Measurements from ENCODE around the gene AREL1. TPM values are rescaled to one million over a fixed set of nuclear protein-coding genes. Genes with fewer than 3 reads are reported as not detected.

Gene AREL1
- total RNA-seq, 1 experiment from 2014 or later: 34.2 TPM

GRCh38 chr14:74612350-74613021 is 100.4 kb downstream of the AREL1 start:
- no peak overlapping the region for H2BK12ac ChIP-seq (ENCODE audit: insufficient read length, low read depth, low read length)
- Mint-ChIP-seq H3K9me3 (peaks cover 5% of the 10 kb centered on the region in 2 experiments; a peak in 4 of 5 replicates), H3K27ac (no peak overlapping the region), H3K4me3 (peak overlapping the region; percentile 64 to 82), H3K4me1 (peaks cover 19% of the 10 kb centered on the region in 2 experiments), H3K27me3 (ENCODE audit: low read depth) (peaks cover 67% of the 10 kb centered on the region), H3K36me3 (ENCODE audit: insufficient read depth in 1 of 3, low read depth in 3 of 3) (peaks cover 0 to 5% (median 0%) of the 10 kb centered on the region in 3 experiments; a peak in 2 of 7 replicates)
- no CpG with 5 or more reads among the region's 69 CpGs for WGBS (ENCODE audit: extremely low coverage, insufficient read length, low lambda C conversion rate)
- H3K23ac ChIP-seq (ENCODE audit: insufficient read length, low read depth, low read length): no peak overlapping the region
- H3T11ph ChIP-seq (ENCODE audit: low read length): no peak overlapping the region
- H3K9me3 ChIP-seq (ENCODE audit: control insufficient read depth, low read depth, low read length): no peaks in the 10 kb centered on the region
- peak; percentile 71 for TF ChIP-seq CTCF (conservative IDR thresholded peaks at IDR 0.05)
- no peaks in the 10 kb centered on the region for H3K79me2 ChIP-seq (ENCODE audit: insufficient read depth, low read length)
- no peak overlapping the region for H2AFZ ChIP-seq (ENCODE audit: low read length)
- H3K9ac ChIP-seq (ENCODE audit: extremely low read depth, insufficient read length, low read length): no peak overlapping the region
- no peaks in the 10 kb centered on the region; the same call in 1 of the 2 replicates for H3K4me1 ChIP-seq (ENCODE audit: insufficient read depth, low read length)
- no peak overlapping the region; the same call in 1 of the 2 replicates for H3K14ac ChIP-seq (ENCODE audit: insufficient read depth, low read length)
- H3K4ac ChIP-seq (ENCODE audit: low read depth, low read length): no peak overlapping the region
- H4K5ac ChIP-seq (ENCODE audit: insufficient read length, low read depth, low read length): no peak overlapping the region
- no peak overlapping the region for H3K18ac ChIP-seq (ENCODE audit: insufficient read length, low read depth, low read length)
- H2BK15ac ChIP-seq (ENCODE audit: low read depth, low read length): peak overlapping the region; percentile 59; the same call in 1 of the 2 replicates
- H4K8ac ChIP-seq (replicated peaks; ENCODE audit: insufficient read length, low read depth, low read length): no peak overlapping the region
- H2BK20ac ChIP-seq (ENCODE audit: low read depth, low read length, poor library complexity, severe bottlenecking): no peak overlapping the region
- H2AK5ac ChIP-seq (ENCODE audit: insufficient read length, low read length): no peak overlapping the region
- no peak overlapping the region for H2BK120ac ChIP-seq (ENCODE audit: low read depth, low read length, poor library complexity, severe bottlenecking)
- H3K27ac ChIP-seq (ENCODE audit: insufficient read length, low read depth, low read length): no peak overlapping the region
- no peak overlapping the region for H3K56ac ChIP-seq (ENCODE audit: insufficient read length, low read depth, low read length)
- peak; percentile 88 for DNase-seq
- H4K91ac ChIP-seq (ENCODE audit: insufficient read length, low read depth, low read length): no peak overlapping the region
- H3K23me2 ChIP-seq (ENCODE audit: insufficient read length, low read depth, low read length, poor library complexity, severe bottlenecking): peaks cover 15% of the 10 kb centered on the region
- H2BK5ac ChIP-seq (ENCODE audit: insufficient read length, low read length): no peak overlapping the region
- H4K20me1 ChIP-seq (ENCODE audit: control insufficient read depth, insufficient read depth, insufficient read length): no peaks in the 10 kb centered on the region
- H3K79me1 ChIP-seq (ENCODE audit: insufficient read depth, low read depth, low read length, poor library complexity, severe bottlenecking): no peaks in the 10 kb centered on the region
- peak overlapping the region; percentile 57 for H3K4me2 ChIP-seq (ENCODE audit: insufficient read depth, insufficient read length, low read length)
- peaks cover 26% of the 10 kb centered on the region for H3K27me3 ChIP-seq (ENCODE audit: insufficient read depth, low read length)
